C4-2B (cell line): Measurements from ENCODE around the gene RBM18.

ENCODE experiments used
- CTCF ChIP-seq: fragments of 450-650 bp; conservative IDR thresholded peaks from 2 replicates; pipeline ENCODE4 v1.5.1; 2017; ENCODE audit warnings: mild to moderate bottlenecking
- ZFX ChIP-seq: fragments of 450-650 bp; IDR thresholded peaks from 2 replicates; pipeline ENCODE4 v1.6.1; 2017

GRCh38 chr9:122256206-122256605, 8.4 kb downstream of the RBM18 start:
- TF ChIP-seq CTCF (no peak), ZFX (no peak)
